ENCODE results near the gene NUDT11.

Gene NUDT11

DNA sequence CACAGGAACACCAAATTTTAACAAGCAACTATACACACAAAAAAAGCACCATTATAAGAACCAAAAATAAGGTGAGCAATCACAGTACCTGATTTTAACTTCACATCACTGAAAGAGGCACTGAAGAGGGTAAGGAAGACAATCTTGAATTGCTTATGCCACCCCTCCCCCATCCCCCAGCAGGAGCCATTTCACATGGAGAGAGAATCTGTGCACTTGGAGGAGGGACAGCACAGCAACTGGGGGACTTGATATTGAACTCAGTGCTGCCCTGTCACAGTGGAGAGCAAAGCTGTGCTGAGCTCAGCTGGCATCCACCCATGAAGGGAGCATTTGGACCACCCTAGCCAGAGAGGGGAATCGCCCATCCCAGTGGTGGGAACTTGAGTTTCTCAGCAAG lies 56.0 kb downstream of the NUDT11 start:
- no peak for DNase-seq (ENCODE audit: low read depth)
- TF ChIP-seq, protein P1, sequence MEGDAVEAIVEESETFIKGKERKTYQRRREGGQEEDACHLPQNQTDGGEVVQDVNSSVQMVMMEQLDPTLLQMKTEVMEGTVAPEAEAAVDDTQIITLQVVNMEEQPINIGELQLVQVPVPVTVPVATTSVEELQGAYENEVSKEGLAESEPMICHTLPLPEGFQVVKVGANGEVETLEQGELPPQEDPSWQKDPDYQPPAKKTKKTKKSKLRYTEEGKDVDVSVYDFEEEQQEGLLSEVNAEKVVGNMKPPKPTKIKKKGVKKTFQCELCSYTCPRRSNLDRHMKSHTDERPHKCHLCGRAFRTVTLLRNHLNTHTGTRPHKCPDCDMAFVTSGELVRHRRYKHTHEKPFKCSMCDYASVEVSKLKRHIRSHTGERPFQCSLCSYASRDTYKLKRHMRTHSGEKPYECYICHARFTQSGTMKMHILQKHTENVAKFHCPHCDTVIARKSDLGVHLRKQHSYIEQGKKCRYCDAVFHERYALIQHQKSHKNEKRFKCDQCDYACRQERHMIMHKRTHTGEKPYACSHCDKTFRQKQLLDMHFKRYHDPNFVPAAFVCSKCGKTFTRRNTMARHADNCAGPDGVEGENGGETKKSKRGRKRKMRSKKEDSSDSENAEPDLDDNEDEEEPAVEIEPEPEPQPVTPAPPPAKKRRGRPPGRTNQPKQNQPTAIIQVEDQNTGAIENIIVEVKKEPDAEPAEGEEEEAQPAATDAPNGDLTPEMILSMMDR (IDR thresholded peaks at IDR 0.05; ENCODE audit: control insufficient read depth, extremely low read depth, insufficient read depth) = no peak
- H3K4me3 ChIP-seq (ENCODE audit: low read depth, low read length) = no peak overlapping the region
